Measurements from ENCODE around the gene ETF1. TPM values are rescaled to one million over a fixed set of nuclear protein-coding genes. Genes with fewer than 3 reads are reported as not detected.

ETF1 gene
- total and polyA plus RNA-seq, 8 donors: 68.9 to 112 (median 80.0) TPM

DNA sequence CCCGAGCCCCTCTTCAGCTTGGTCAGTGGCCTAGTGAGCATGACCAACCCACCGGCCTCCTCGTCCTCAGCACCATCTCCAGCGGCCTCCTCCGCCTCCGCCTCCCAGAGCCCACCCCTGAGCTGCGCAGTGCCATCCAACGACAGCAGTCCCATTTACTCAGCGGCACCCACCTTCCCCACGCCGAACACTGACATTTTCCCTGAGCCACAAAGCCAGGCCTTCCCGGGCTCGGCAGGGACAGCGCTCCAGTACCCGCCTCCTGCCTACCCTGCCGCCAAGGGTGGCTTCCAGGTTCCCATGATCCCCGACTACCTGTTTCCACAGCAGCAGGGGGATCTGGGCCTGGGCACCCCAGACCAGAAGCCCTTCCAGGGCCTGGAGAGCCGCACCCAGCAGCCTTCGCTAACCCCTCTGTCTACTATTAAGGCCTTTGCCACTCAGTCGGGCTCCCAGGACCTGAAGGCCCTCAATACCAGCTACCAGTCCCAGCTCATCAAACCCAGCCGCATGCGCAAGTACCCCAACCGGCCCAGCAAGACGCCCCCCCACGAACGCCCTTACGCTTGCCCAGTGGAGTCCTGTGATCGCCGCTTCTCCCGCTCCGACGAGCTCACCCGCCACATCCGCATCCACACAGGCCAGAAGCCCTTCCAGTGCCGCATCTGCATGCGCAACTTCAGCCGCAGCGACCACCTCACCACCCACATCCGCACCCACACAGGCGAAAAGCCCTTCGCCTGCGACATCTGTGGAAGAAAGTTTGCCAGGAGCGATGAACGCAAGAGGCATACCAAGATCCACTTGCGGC is 75.9 kb downstream of the ETF1 start:
- Histone ChIP-seq H3K36me3 (peaks cover 0 to 18% of the 10 kb centered on the region in 2 donors), H3K27ac (no peak overlapping the region), H3K27me3 (peaks cover 0 to 8% of the 10 kb centered on the region in 2 donors), H3K9me3 (no peaks in the 10 kb centered on the region), H3K4me1 (peaks cover 21 to 42% of the 10 kb centered on the region in 2 donors), H3K4me3 (peak overlapping the region; percentile 84)
- intact Hi-C loops (cut with DNase I): no loop called here
- DNase-seq (no peak), ATAC-seq (no peak)
- TF ChIP-seq, protein P1, sequence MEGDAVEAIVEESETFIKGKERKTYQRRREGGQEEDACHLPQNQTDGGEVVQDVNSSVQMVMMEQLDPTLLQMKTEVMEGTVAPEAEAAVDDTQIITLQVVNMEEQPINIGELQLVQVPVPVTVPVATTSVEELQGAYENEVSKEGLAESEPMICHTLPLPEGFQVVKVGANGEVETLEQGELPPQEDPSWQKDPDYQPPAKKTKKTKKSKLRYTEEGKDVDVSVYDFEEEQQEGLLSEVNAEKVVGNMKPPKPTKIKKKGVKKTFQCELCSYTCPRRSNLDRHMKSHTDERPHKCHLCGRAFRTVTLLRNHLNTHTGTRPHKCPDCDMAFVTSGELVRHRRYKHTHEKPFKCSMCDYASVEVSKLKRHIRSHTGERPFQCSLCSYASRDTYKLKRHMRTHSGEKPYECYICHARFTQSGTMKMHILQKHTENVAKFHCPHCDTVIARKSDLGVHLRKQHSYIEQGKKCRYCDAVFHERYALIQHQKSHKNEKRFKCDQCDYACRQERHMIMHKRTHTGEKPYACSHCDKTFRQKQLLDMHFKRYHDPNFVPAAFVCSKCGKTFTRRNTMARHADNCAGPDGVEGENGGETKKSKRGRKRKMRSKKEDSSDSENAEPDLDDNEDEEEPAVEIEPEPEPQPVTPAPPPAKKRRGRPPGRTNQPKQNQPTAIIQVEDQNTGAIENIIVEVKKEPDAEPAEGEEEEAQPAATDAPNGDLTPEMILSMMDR (IDR thresholded peaks at IDR 0.05): no peak

GRCh38 chr5:138466125-138466899 is 76.7 kb downstream of the ETF1 start:
- Histone ChIP-seq H3K4me3 (peak overlapping the region; percentile 84), H3K36me3 (peaks cover 0 to 18% of the 10 kb centered on the region in 2 donors), H3K4me1 (peaks cover 24 to 42% of the 10 kb centered on the region in 2 donors), H3K27ac (no peak overlapping the region), H3K27me3 (peaks cover 0 to 8% of the 10 kb centered on the region in 2 donors), H3K9me3 (no peaks in the 10 kb centered on the region)
- intact Hi-C loops (cut with DNase I): no loop called here
- peak in 2 of 4 donors; percentile 27 to 60 for DNase-seq
- TF ChIP-seq, protein P1 (IDR thresholded peaks at IDR 0.05): no peak
- no peak for ATAC-seq

DNA sequence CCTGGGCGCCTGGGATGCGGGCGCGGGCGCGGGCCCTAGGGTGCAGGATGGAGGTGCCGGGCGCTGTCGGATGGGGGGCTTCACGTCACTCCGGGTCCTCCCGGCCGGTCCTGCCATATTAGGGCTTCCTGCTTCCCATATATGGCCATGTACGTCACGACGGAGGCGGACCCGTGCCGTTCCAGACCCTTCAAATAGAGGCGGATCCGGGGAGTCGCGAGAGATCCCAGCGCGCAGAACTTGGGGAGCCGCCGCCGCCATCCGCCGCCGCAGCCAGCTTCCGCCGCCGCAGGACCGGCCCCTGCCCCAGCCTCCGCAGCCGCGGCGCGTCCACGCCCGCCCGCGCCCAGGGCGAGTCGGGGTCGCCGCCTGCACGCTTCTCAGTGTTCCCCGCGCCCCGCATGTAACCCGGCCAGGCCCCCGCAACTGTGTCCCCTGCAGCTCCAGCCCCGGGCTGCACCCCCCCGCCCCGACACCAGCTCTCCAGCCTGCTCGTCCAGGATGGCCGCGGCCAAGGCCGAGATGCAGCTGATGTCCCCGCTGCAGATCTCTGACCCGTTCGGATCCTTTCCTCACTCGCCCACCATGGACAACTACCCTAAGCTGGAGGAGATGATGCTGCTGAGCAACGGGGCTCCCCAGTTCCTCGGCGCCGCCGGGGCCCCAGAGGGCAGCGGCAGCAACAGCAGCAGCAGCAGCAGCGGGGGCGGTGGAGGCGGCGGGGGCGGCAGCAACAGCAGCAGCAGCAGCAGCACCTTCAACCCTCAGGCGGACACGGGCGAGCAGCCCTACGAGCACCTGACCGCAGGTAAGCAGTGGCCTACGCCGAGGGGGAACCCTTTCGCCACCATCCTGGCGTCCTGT is 77.5 kb downstream of the ETF1 start, which contains the start of gene EGR1:
Gene EGR1, plus strand, starts transcription at position 219 of the 864 bp plus-strand sequence. Its CDS starts 283 bp downstream, at position 502.
- peaks cover 24 to 42% of the 10 kb centered on the region in 2 donors for H3K4me1 ChIP-seq
- intact Hi-C loops (cut with DNase I): no loop called here
- H3K27me3 ChIP-seq: peaks cover 0 to 8% of the 10 kb centered on the region in 2 donors
- peak; percentile 95 to 97 (median 96) for DNase-seq
- peak within 1 kb of the TSS; percentile 95 to 99 for H3K27ac ChIP-seq
- peak; percentile 71 for ATAC-seq
- peaks cover 0 to 18% of the 10 kb centered on the region in 2 donors for H3K36me3 ChIP-seq
- H3K9me3 ChIP-seq: no peaks in the 10 kb centered on the region
- H3K4me3 ChIP-seq: peak within 1 kb of the TSS; percentile 84
- TF ChIP-seq, protein P1 (IDR thresholded peaks at IDR 0.05): no peak

- intact Hi-C loops (cut with DNase I): no loop called here
- no peaks in the 10 kb centered on the region for H3K9me3 ChIP-seq
- peak overlapping the region; percentile 95 to 99 for H3K27ac ChIP-seq
- TF ChIP-seq, protein P1 (IDR thresholded peaks at IDR 0.05): no peak
- H3K4me3 ChIP-seq: peak overlapping the region; percentile 84
- peaks cover 24 to 42% of the 10 kb centered on the region in 2 donors for H3K4me1 ChIP-seq
- ATAC-seq (peak; percentile 86), DNase-seq (peak; percentile 96 to 99 (median 98))
- peaks cover 0 to 8% of the 10 kb centered on the region in 2 donors for H3K27me3 ChIP-seq
- H3K36me3 ChIP-seq: peaks cover 0 to 18% of the 10 kb centered on the region in 2 donors
These were observed 78.4 kb downstream of the ETF1 start for GRCh38 chr5:138464388-138465260.

Data from left lung (tissue), 10 donors.